ENCODE results near the gene LINC00632. TPM values are rescaled to one million over a fixed set of nuclear protein-coding genes. Genes with fewer than 3 reads are reported as not detected.
"Not testable (repeated sequence)": the region's sequence is repeated elsewhere in the genome, so short reads cannot be mapped to it uniquely, and the experiment has no call there.

Gene LINC00632
- total RNA-seq: 0.29 and 2.8 TPM in 2 replicates

DNA sequence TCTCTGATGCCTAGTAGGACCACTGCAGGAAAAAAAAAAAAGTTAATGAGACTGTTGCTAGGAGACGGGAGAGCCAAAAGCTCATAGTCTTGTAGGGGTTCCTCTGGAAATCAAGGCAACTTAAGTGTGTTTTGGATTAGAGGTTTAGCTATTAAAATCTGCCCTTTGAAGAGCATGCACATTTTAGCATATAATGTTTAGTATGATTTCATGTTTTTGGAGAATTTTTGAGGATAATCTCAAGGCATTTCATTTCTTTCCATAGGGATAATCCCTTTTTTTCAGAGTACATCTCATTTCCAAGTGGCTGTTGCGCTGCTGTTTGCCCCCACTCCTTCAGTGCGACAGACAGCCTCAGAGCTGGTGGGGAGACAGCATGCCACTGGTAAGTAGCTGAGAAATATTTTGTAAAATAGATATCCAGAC is at the start of gene LINC00632:
LINC00632 (plus strand) TSS at position 339 of the 426 bp plus-strand sequence.
- no peak within 1 kb of the TSS for H3K4me3 ChIP-seq (ENCODE audit: low read depth, low read length)
- TF ChIP-seq, protein P1, sequence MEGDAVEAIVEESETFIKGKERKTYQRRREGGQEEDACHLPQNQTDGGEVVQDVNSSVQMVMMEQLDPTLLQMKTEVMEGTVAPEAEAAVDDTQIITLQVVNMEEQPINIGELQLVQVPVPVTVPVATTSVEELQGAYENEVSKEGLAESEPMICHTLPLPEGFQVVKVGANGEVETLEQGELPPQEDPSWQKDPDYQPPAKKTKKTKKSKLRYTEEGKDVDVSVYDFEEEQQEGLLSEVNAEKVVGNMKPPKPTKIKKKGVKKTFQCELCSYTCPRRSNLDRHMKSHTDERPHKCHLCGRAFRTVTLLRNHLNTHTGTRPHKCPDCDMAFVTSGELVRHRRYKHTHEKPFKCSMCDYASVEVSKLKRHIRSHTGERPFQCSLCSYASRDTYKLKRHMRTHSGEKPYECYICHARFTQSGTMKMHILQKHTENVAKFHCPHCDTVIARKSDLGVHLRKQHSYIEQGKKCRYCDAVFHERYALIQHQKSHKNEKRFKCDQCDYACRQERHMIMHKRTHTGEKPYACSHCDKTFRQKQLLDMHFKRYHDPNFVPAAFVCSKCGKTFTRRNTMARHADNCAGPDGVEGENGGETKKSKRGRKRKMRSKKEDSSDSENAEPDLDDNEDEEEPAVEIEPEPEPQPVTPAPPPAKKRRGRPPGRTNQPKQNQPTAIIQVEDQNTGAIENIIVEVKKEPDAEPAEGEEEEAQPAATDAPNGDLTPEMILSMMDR (conservative IDR thresholded peaks at IDR 0.05; ENCODE audit: low read depth, low read length): no peak
- DNase-seq (ENCODE audit: low read depth): no peak

DNA sequence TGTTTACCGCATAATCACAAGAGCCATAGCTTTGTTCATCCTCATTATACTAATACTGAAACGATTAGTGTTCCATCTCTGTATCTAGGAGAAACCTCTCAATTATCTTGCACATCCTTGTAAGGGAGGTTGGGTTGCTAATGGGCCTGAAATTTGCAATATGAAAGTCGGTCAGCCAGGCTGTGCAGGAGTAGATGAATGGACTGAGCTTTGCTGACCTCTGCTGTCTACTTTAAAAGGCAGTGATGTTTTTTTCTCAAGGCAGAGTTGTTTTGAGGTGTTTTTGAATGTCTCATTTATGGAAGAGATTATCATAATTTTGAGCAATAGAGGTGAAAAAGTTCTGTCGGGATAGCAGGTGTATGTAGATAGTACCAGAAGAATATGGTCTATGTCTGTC is 47.9 kb upstream of the LINC00632 start:
- no peak for DNase-seq (ENCODE audit: low read depth)
- no peak overlapping the region for H3K4me3 ChIP-seq (ENCODE audit: low read depth, low read length)
- TF ChIP-seq, protein P1 (conservative IDR thresholded peaks at IDR 0.05; ENCODE audit: low read depth, low read length): peak; percentile 42

DNA sequence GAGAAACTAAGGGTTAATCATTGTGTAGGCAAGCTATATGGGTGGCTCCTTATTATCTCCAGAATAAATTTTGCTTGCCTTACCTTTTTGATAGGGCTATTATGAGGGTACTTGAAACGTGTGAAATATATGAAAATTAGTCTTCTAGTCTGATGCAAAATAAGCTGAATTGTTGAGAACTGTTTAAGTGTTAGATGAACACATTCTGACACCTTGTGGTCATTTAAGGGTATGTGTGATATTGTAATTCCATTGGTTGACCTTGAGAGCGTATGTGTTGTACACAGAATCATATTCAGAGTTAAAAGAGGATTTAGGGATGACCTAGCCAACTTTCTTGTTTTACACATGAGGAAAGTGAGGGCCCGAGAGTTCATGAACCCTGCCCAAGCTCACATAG is 44.6 kb upstream of the LINC00632 start:
- no peak overlapping the region for H3K4me3 ChIP-seq (ENCODE audit: low read depth, low read length)
- DNase-seq (ENCODE audit: low read depth): no peak
- TF ChIP-seq, protein P1 (conservative IDR thresholded peaks at IDR 0.05; ENCODE audit: low read depth, low read length): peak; percentile 38

- no peak overlapping the region for H3K4me3 ChIP-seq (ENCODE audit: low read depth, low read length)
- TF ChIP-seq, protein P1 (conservative IDR thresholded peaks at IDR 0.05; ENCODE audit: low read depth, low read length): no peak
- no peak for DNase-seq (ENCODE audit: low read depth)
Measured at GRCh38 chrX:140672840-140673731, 36.5 kb upstream of the LINC00632 start.

DNA sequence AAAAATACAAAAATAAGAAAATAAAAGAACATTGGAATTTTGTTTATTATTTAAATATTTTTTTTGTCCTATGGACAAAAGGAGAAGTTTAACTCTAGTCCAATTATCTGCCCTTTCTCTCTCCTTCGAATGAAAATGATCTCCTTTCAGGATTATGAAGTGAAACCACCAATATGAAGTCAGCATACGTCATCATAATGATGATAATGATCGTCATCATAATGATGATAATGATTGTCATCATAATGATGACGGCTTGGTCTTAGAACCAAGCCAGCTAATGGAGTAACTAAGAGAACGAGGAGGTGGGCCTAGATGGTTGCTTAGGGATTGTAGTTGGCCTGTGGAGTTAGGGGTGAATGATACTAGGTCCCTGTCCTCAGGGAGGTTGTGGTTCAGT is 21.9 kb upstream of the LINC00632 start:
- TF ChIP-seq, protein P1 (conservative IDR thresholded peaks at IDR 0.05; ENCODE audit: low read depth, low read length): no peak
- no peak for DNase-seq (ENCODE audit: low read depth)
- H3K4me3 ChIP-seq (ENCODE audit: low read depth, low read length): no peak overlapping the region

GRCh38 chrX:140691596-140691995 is 18.0 kb upstream of the LINC00632 start:
- H3K4me3 ChIP-seq (ENCODE audit: low read depth, low read length); DNase-seq (ENCODE audit: low read depth): not testable (repeated sequence)

DNA sequence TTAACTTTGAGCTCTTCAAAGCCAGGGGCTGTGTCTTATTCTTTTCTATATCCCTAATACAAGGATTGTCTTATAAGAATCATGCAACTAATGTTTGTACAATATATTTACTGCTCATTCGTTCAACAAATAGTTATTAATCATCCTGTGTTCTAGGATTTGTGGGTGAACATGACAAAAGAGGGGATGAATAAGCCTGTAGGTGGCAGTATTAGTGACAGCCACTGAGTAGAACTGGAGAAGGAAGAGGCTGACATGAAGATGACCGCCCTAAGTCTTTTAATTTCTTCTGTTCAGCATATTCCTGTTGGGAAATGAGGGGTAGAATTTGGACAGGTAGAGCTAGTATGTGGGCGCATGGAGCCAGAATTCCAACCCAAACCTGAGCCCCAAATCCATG is 11.9 kb upstream of the LINC00632 start:
- H3K4me3 ChIP-seq (ENCODE audit: low read depth, low read length): no peak overlapping the region
- TF ChIP-seq, protein P1 (conservative IDR thresholded peaks at IDR 0.05; ENCODE audit: low read depth, low read length): peak; percentile 30
- DNase-seq (ENCODE audit: low read depth): no peak

All from epithelial cell of proximal tubule (primary cell).